RWPE2 (cell line): ENCODE data around the gene PCDHGA2.

ENCODE experiments used
- ATAC-seq: fragments of 200-7000 bp; cut with Tn5 transposase; 3 replicates; pipeline ENCODE4 v1.9.1; 2021; ENCODE audit warnings: low read depth
- DNase-seq: peaks from one replicate; pipeline ENCODE4 v3.0.0-alpha.2; 2020; ENCODE audit warnings: low spot score
- H3K27ac ChIP-seq: fragments of 450-650 bp; 2 replicates; pipeline ENCODE4 v1.5.1; 2017; ENCODE audit warnings: mild to moderate bottlenecking; ENCODE audit not compliant: poor library complexity, severe bottlenecking
- H3K27me3 ChIP-seq: fragments of 250-450 bp; sonication (Bioruptor Pico); 2 replicates; pipeline ENCODE4 v1.5.1; 2021; ENCODE audit warnings: mild to moderate bottlenecking, moderate library complexity; ENCODE audit not compliant: insufficient read depth, poor library complexity, severe bottlenecking
- H3K36me3 ChIP-seq: fragments of 250-450 bp; sonication (Bioruptor Pico); 2 replicates; pipeline ENCODE4 v1.5.1; 2020; ENCODE audit warnings: low read depth, mild to moderate bottlenecking, moderate library complexity
- H3K4me1 ChIP-seq: fragments of 250-450 bp; sonication (Bioruptor Pico); 2 replicates; pipeline ENCODE4 v1.5.1; 2021; ENCODE audit warnings: mild to moderate bottlenecking, moderate library complexity; ENCODE audit not compliant: insufficient read depth, poor library complexity, severe bottlenecking
- H3K4me3 ChIP-seq: fragments of 250-450 bp; sonication (Bioruptor Pico); 2 replicates; pipeline ENCODE4 v1.5.1; 2021; ENCODE audit warnings: mild to moderate bottlenecking, moderate library complexity; ENCODE audit not compliant: severe bottlenecking
- H3K9me3 ChIP-seq: fragments of 250-450 bp; sonication (Bioruptor Pico); 2 replicates; pipeline ENCODE4 v1.5.1; 2021; ENCODE audit warnings: mild to moderate bottlenecking, moderate library complexity; ENCODE audit not compliant: severe bottlenecking
- TF ChIP-seq, protein P1 (sequence below): fragments of 450-650 bp; IDR thresholded peaks from one replicate; pipeline ENCODE4 v1.5.1; 2017; ENCODE audit warnings: mild to moderate bottlenecking, moderate library complexity; ENCODE audit not compliant: poor library complexity, severe bottlenecking

PCDHGA2 gene

DNA sequence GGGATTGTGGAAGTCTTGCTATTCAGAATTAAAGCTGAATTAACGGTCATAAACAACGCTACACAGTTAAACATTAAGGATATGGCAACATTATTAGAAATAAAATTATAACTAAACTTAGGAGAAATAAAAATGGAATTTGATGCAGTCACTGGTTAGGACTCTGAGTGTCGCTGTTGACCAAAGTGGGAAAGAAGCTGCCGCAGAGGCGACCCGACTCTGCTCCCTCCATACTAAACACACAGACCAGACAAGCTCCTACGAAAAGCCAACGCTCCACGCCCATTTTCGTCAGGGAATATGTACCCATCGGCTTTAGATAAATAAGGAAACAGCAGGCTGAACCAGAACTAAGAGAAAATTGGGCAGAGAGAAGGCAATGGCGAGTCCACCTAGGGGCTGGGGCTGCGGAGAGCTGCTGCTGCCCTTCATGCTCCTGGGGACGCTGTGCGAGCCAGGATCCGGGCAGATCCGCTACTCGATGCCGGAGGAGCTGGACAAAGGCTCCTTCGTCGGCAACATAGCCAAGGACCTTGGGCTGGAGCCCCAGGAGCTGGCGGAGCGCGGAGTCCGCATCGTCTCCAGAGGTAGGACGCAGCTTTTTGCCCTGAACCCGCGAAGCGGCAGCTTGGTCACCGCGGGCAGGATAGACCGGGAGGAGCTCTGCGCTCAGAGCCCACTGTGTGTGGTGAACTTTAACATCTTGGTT is 25.5 kb downstream of the PCDHGA2 start, which contains the start of gene PCDHGA5:
Gene PCDHGA5 (plus strand): TSS at position 211 of the 709 bp plus-strand sequence. CDS start 169 bp downstream, at position 380.
- TF ChIP-seq, protein P1, sequence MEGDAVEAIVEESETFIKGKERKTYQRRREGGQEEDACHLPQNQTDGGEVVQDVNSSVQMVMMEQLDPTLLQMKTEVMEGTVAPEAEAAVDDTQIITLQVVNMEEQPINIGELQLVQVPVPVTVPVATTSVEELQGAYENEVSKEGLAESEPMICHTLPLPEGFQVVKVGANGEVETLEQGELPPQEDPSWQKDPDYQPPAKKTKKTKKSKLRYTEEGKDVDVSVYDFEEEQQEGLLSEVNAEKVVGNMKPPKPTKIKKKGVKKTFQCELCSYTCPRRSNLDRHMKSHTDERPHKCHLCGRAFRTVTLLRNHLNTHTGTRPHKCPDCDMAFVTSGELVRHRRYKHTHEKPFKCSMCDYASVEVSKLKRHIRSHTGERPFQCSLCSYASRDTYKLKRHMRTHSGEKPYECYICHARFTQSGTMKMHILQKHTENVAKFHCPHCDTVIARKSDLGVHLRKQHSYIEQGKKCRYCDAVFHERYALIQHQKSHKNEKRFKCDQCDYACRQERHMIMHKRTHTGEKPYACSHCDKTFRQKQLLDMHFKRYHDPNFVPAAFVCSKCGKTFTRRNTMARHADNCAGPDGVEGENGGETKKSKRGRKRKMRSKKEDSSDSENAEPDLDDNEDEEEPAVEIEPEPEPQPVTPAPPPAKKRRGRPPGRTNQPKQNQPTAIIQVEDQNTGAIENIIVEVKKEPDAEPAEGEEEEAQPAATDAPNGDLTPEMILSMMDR, result no peak
- H3K27me3 ChIP-seq, result peaks cover 97% of the 10 kb centered on the region
- H3K4me1 ChIP-seq, result peaks cover 3% of the 10 kb centered on the region
- peaks cover 18% of the 10 kb centered on the region for H3K9me3 ChIP-seq
- no peak within 1 kb of the TSS for H3K27ac ChIP-seq
- H3K36me3 ChIP-seq, result no peaks in the 10 kb centered on the region
- DNase-seq, result no peak
- H3K4me3 ChIP-seq, result no peak within 1 kb of the TSS
- ATAC-seq, result no peak

DNA sequence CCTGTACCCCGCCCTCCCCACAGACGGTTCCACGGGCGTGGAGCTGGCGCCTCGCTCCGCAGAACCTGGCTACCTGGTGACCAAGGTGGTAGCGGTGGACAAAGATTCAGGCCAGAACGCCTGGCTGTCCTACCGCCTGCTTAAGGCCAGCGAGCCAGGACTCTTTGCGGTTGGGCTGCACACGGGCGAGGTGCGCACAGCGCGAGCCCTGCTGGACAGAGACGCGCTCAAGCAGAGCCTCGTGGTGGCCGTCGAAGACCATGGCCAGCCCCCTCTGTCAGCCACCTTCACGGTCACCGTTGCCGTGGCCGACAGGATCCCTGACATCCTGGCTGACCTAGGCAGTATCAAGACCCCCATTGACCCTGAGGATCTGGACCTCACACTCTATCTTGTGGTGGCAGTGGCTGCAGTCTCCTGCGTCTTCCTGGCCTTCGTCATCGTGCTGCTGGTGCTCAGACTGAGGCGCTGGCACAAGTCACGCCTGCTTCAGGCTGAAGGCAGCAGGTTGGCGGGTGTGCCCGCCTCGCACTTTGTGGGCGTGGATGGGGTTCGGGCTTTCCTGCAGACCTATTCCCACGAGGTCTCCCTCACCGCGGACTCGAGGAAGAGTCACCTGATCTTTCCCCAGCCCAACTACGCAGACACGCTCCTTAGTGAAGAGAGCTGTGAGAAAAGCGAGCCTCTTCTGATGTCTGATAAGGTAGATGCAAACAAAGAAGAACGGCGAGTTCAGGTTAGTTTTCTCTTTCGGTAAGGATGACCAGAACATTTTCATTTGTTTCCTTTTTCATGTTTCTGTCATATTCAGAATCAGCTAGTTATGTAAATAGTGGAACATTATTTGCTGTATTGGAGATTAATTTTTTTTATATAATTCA is 27.7 kb downstream of the PCDHGA2 start:
- no peak for DNase-seq
- Histone ChIP-seq H3K4me1 (no peaks in the 10 kb centered on the region), H3K4me3 (no peak overlapping the region), H3K27me3 (peaks cover 97% of the 10 kb centered on the region), H3K27ac (no peak overlapping the region), H3K9me3 (peaks cover 18% of the 10 kb centered on the region), H3K36me3 (no peaks in the 10 kb centered on the region)
- ATAC-seq, result no peak
- TF ChIP-seq, protein P1, result no peak

DNA sequence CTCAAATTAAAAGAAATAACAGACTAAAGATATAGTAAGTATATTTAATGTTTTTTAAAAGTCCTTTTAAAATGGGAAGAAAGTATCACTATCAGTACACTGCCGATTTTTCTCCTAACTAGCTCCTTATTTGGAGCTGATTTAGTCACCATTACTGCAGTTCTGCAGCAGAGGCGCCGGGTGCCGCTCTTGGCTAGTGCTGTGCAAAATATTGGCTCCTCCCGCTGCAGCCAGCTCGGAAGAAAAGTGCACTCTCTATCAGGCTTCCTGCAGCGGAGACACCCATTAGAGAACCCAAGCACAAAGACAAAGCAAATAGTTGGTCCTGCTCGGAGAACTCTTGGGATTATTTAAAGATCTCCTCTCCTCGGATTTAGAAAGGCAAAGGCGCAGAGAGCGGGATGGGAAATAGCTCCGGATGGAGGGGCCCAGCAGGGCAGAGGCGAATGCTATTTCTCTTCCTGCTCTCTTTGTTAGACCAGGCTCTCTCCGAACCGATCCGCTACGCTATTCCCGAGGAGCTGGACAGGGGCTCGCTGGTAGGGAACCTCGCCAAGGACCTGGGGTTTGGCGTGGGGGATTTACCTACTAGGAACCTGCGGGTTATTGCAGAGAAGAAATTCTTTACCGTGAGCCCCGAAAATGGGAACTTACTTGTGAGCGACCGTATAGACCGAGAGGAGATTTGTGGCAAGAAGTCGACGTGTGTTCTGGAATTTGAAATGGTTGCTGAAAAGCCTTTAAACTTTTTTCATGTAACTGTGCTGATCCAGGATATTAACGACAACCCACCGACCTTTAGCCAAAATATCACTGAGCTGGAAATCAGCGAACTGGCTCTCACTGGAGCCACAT is 31.7 kb downstream of the PCDHGA2 start, which contains the start of gene PCDHGB3:
Gene PCDHGB3 (plus strand): TSS at position 249 of the 855 bp plus-strand sequence. CDS start 153 bp downstream, at position 402.
- Histone ChIP-seq H3K4me1 (no peaks in the 10 kb centered on the region), H3K27me3 (peaks cover 82% of the 10 kb centered on the region), H3K4me3 (no peak within 1 kb of the TSS), H3K27ac (no peak within 1 kb of the TSS), H3K36me3 (no peaks in the 10 kb centered on the region), H3K9me3 (peaks cover 2% of the 10 kb centered on the region)
- TF ChIP-seq, protein P1, result peak; percentile 57
- ATAC-seq (peak; percentile 75), DNase-seq (no peak)

DNA sequence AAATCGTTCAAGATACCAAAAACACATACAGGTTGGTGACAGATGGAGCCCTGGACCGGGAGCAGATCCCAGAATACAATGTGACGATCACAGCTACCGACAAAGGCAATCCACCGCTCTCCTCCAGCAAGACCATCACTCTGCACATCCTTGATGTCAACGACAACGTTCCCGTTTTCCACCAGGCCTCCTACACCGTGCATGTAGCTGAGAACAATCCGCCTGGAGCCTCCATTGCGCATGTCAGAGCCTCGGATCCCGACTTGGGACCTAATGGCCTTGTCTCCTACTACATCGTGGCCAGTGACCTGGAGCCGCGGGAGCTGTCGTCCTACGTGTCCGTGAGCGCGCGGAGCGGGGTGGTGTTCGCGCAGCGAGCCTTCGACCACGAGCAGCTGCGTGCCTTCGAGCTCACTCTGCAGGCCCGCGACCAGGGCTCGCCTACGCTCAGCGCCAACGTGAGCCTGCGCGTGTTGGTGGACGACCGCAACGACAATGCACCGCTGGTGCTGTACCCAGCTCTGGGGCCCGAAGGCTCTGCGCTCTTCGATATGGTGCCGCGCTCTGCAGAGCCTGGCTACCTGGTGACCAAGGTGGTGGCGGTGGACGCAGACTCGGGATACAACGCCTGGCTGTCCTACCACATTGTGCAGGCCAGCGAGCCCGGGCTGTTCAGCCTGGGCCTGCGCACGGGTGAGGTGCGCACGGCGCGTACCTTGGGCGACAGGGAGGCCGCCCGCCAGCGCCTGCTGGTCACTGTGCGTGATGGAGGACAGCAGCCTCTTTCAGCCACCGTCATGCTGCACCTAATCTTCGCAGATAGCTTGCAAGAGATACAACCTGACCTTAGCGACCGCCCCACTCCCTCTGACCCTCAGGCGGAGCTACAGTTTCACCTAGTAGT is 33.3 kb downstream of the PCDHGA2 start:
- TF ChIP-seq, protein P1, result no peak
- Histone ChIP-seq H3K27me3 (peaks cover 66% of the 10 kb centered on the region), H3K9me3 (no peaks in the 10 kb centered on the region), H3K4me1 (no peaks in the 10 kb centered on the region), H3K4me3 (no peak overlapping the region), H3K27ac (no peak overlapping the region), H3K36me3 (no peaks in the 10 kb centered on the region)
- DNase-seq (no peak), ATAC-seq (no peak)
